Activated naive CD8-positive, alpha-beta T cell (primary cell): ENCODE measurements around the gene AFF1.
"Not testable (repeated sequence)": the region's sequence is repeated elsewhere in the genome, so short reads cannot be mapped to it uniquely, and the experiment has no call there.

Experiments used
- H3K27ac Mint-ChIP-seq: one replicate; pipeline ENCODE4 v1.8.0; 2021; ENCODE audit warnings: mixed read lengths
- H3K27me3 Mint-ChIP-seq: one replicate; pipeline ENCODE4 v1.8.0; 2021; ENCODE audit warnings: mixed read lengths
- H3K36me3 Mint-ChIP-seq: one replicate; pipeline ENCODE4 v1.8.0; 2021; ENCODE audit warnings: mixed read lengths
- H3K4me1 Mint-ChIP-seq: one replicate; pipeline ENCODE4 v1.8.0; 2021; ENCODE audit warnings: low read depth, mixed read lengths
- H3K4me3 Mint-ChIP-seq: one replicate; pipeline ENCODE4 v1.8.0; 2021; ENCODE audit warnings: mild to moderate bottlenecking, mixed read lengths
- H3K9me3 Mint-ChIP-seq: one replicate; pipeline ENCODE4 v1.8.0; 2021; ENCODE audit warnings: low read depth, mixed read lengths

The AFF1 gene

GRCh38 chr4:87067124-87067885 lies 132.5 kb downstream of the AFF1 start:
- Mint-ChIP-seq H3K4me3 (no peak overlapping the region), H3K36me3 (peaks cover 7% of the 10 kb centered on the region), H3K4me1 (peaks cover 40% of the 10 kb centered on the region), H3K9me3 (no peaks in the 10 kb centered on the region), H3K27me3 (no peaks in the 10 kb centered on the region), H3K27ac (no peak overlapping the region)

GRCh38 chr4:87068583-87069021 lies 133.8 kb downstream of the AFF1 start:
- Mint-ChIP-seq H3K27ac (no peak overlapping the region), H3K4me1 (peaks cover 44% of the 10 kb centered on the region), H3K27me3 (no peaks in the 10 kb centered on the region), H3K9me3 (no peaks in the 10 kb centered on the region), H3K4me3 (no peak overlapping the region), H3K36me3 (peaks cover 7% of the 10 kb centered on the region)

GRCh38 chr4:87069037-87069742 lies 134.4 kb downstream of the AFF1 start:
- H3K9me3 Mint-ChIP-seq: no peaks in the 10 kb centered on the region
- H3K4me1 Mint-ChIP-seq: peaks cover 47% of the 10 kb centered on the region
- H3K36me3 Mint-ChIP-seq: peaks cover 4% of the 10 kb centered on the region
- no peak overlapping the region for H3K4me3 Mint-ChIP-seq
- no peak overlapping the region for H3K27ac Mint-ChIP-seq
- no peaks in the 10 kb centered on the region for H3K27me3 Mint-ChIP-seq

- Mint-ChIP-seq H3K9me3 (no peaks in the 10 kb centered on the region), H3K4me1 (peaks cover 46% of the 10 kb centered on the region), H3K27ac (no peak overlapping the region), H3K36me3 (peaks cover 3% of the 10 kb centered on the region), H3K27me3 (no peaks in the 10 kb centered on the region), H3K4me3 (no peak overlapping the region)
Measured at GRCh38 chr4:87071401-87071800, 136.6 kb downstream of the AFF1 start.

GRCh38 chr4:87072545-87072944 lies 137.7 kb downstream of the AFF1 start:
- H3K36me3 Mint-ChIP-seq, H3K27me3 Mint-ChIP-seq, H3K9me3 Mint-ChIP-seq: not testable (repeated sequence)
- Mint-ChIP-seq H3K4me1 (peaks cover 46% of the 10 kb centered on the region), H3K27ac (peak overlapping the region; percentile 34), H3K4me3 (peak overlapping the region; percentile 88)

GRCh38 chr4:87073199-87074120 lies 138.6 kb downstream of the AFF1 start:
- Mint-ChIP-seq H3K4me3 (peak overlapping the region; percentile 88), H3K9me3 (no peaks in the 10 kb centered on the region), H3K36me3 (peaks cover 4% of the 10 kb centered on the region), H3K27me3 (no peaks in the 10 kb centered on the region), H3K4me1 (peaks cover 47% of the 10 kb centered on the region), H3K27ac (peak overlapping the region; percentile 95)

- H3K27me3 Mint-ChIP-seq: no peaks in the 10 kb centered on the region
- peaks cover 46% of the 10 kb centered on the region for H3K4me1 Mint-ChIP-seq
- H3K9me3 Mint-ChIP-seq: no peaks in the 10 kb centered on the region
- H3K36me3 Mint-ChIP-seq: peaks cover 3% of the 10 kb centered on the region
- H3K4me3 Mint-ChIP-seq: peak overlapping the region; percentile 88
- peak overlapping the region; percentile 95 for H3K27ac Mint-ChIP-seq
Measured at GRCh38 chr4:87074121-87074488, 139.3 kb downstream of the AFF1 start.

- Mint-ChIP-seq H3K4me1 (peaks cover 51% of the 10 kb centered on the region), H3K27ac (no peak overlapping the region), H3K36me3 (peaks cover 5% of the 10 kb centered on the region), H3K4me3 (no peak overlapping the region), H3K27me3 (no peaks in the 10 kb centered on the region), H3K9me3 (no peaks in the 10 kb centered on the region)
Measured at GRCh38 chr4:87075876-87076275, 141.1 kb downstream of the AFF1 start.

- H3K27ac Mint-ChIP-seq: no peak overlapping the region
- no peaks in the 10 kb centered on the region for H3K9me3 Mint-ChIP-seq
- H3K27me3 Mint-ChIP-seq: no peaks in the 10 kb centered on the region
- peaks cover 5% of the 10 kb centered on the region for H3K36me3 Mint-ChIP-seq
- H3K4me3 Mint-ChIP-seq: no peak overlapping the region
- H3K4me1 Mint-ChIP-seq: peaks cover 52% of the 10 kb centered on the region
Measured at GRCh38 chr4:87076690-87077358, 142.0 kb downstream of the AFF1 start.

GRCh38 chr4:87077914-87078585 lies 143.2 kb downstream of the AFF1 start:
- Mint-ChIP-seq H3K9me3 (no peaks in the 10 kb centered on the region), H3K36me3 (peaks cover 5% of the 10 kb centered on the region), H3K27me3 (no peaks in the 10 kb centered on the region), H3K27ac (no peak overlapping the region), H3K4me3 (no peak overlapping the region), H3K4me1 (peaks cover 47% of the 10 kb centered on the region)

GRCh38 chr4:87078987-87079486 lies 144.2 kb downstream of the AFF1 start:
- H3K4me3 Mint-ChIP-seq: no peak overlapping the region
- H3K27me3 Mint-ChIP-seq: no peaks in the 10 kb centered on the region
- no peak overlapping the region for H3K27ac Mint-ChIP-seq
- H3K4me1 Mint-ChIP-seq: peaks cover 41% of the 10 kb centered on the region
- H3K36me3 Mint-ChIP-seq: peaks cover 5% of the 10 kb centered on the region
- H3K9me3 Mint-ChIP-seq: no peaks in the 10 kb centered on the region

GRCh38 chr4:87079967-87080366 lies 145.2 kb downstream of the AFF1 start:
- Mint-ChIP-seq H3K9me3 (no peaks in the 10 kb centered on the region), H3K4me3 (no peak overlapping the region), H3K27ac (no peak overlapping the region), H3K36me3 (peaks cover 10% of the 10 kb centered on the region), H3K27me3 (no peaks in the 10 kb centered on the region), H3K4me1 (peaks cover 38% of the 10 kb centered on the region)

- H3K4me3 Mint-ChIP-seq: no peak overlapping the region
- H3K27ac Mint-ChIP-seq: no peak overlapping the region
- peaks cover 35% of the 10 kb centered on the region for H3K4me1 Mint-ChIP-seq
- H3K36me3 Mint-ChIP-seq: peaks cover 10% of the 10 kb centered on the region
- no peaks in the 10 kb centered on the region for H3K9me3 Mint-ChIP-seq
- H3K27me3 Mint-ChIP-seq: no peaks in the 10 kb centered on the region
Measured at GRCh38 chr4:87080462-87080861, 145.7 kb downstream of the AFF1 start.

- Mint-ChIP-seq H3K4me3 (no peak overlapping the region), H3K4me1 (peaks cover 32% of the 10 kb centered on the region), H3K27me3 (no peaks in the 10 kb centered on the region), H3K9me3 (no peaks in the 10 kb centered on the region), H3K27ac (no peak overlapping the region), H3K36me3 (peaks cover 10% of the 10 kb centered on the region)
Measured at GRCh38 chr4:87081826-87082225, 147.0 kb downstream of the AFF1 start.
